Adipocyte (in vitro differentiated cells): Measurements from ENCODE around the gene TMX2.
A peak's percentile ranks its signal among the peaks of the same experiment; 100 is the strongest.

ENCODE experiments used
- DNase-seq: peaks from one replicate; pipeline ENCODE4 v3.0.0-alpha.2; 2015; ENCODE audit warnings: low read depth
- H3K27me3 ChIP-seq: replicated peaks from 2 replicates; pipeline ENCODE4 v1.7.0; 2013; ENCODE audit warnings: mild to moderate bottlenecking, low read length, moderate library complexity; ENCODE audit not compliant: control insufficient read depth, insufficient read depth
- H3K36me3 ChIP-seq: 2 replicates; pipeline ENCODE4 v1.7.0; 2013; ENCODE audit warnings: low read length, mild to moderate bottlenecking, moderate library complexity; ENCODE audit not compliant: control insufficient read depth, insufficient read depth, severe bottlenecking
- H3K4me1 ChIP-seq: 2 replicates; pipeline ENCODE4 v1.7.0; 2013; ENCODE audit warnings: mild to moderate bottlenecking, low read length, moderate library complexity; ENCODE audit not compliant: control insufficient read depth, insufficient read depth
- H3K4me3 ChIP-seq: 2 replicates; pipeline ENCODE4 v1.7.0; 2013; ENCODE audit warnings: mild to moderate bottlenecking, low read length, moderate library complexity
- H3K9ac ChIP-seq: 2 replicates; pipeline ENCODE4 v1.7.0; 2013; ENCODE audit warnings: mild to moderate bottlenecking, low read length, moderate library complexity
- H3K9me3 ChIP-seq: 2 replicates; pipeline ENCODE4 v1.7.0; 2013; ENCODE audit warnings: mild to moderate bottlenecking, low read length, moderate library complexity; ENCODE audit not compliant: control insufficient read depth

TMX2 gene

GRCh38 chr11:57771365-57771764, 59.0 kb downstream of the TMX2 start:
- DNase-seq, result no peak
- no peaks in the 10 kb centered on the region for H3K36me3 ChIP-seq
- no peaks in the 10 kb centered on the region for H3K9me3 ChIP-seq
- H3K4me3 ChIP-seq, result no peak overlapping the region
- no peaks in the 10 kb centered on the region for H3K27me3 ChIP-seq
- peaks cover 11% of the 10 kb centered on the region for H3K4me1 ChIP-seq
- no peak overlapping the region for H3K9ac ChIP-seq

GRCh38 chr11:57772562-57772961, 60.2 kb downstream of the TMX2 start:
- H3K9ac ChIP-seq, result no peak overlapping the region
- no peak overlapping the region for H3K4me3 ChIP-seq
- H3K4me1 ChIP-seq, result peaks cover 23% of the 10 kb centered on the region
- H3K9me3 ChIP-seq, result no peaks in the 10 kb centered on the region
- no peaks in the 10 kb centered on the region for H3K27me3 ChIP-seq
- H3K36me3 ChIP-seq, result no peaks in the 10 kb centered on the region
- peak; percentile 33 for DNase-seq

- H3K27me3 ChIP-seq, result no peaks in the 10 kb centered on the region
- no peaks in the 10 kb centered on the region for H3K36me3 ChIP-seq
- DNase-seq, result no peak
- H3K9me3 ChIP-seq, result no peaks in the 10 kb centered on the region
- no peak overlapping the region for H3K9ac ChIP-seq
- peaks cover 29% of the 10 kb centered on the region for H3K4me1 ChIP-seq
- H3K4me3 ChIP-seq, result no peak overlapping the region
These were observed 60.7 kb downstream of the TMX2 start for GRCh38 chr11:57773026-57773598.

GRCh38 chr11:57775491-57775890, 63.1 kb downstream of the TMX2 start:
- H3K9ac ChIP-seq, result no peak overlapping the region
- H3K27me3 ChIP-seq, result no peaks in the 10 kb centered on the region
- H3K4me3 ChIP-seq, result peak overlapping the region; percentile 39
- H3K9me3 ChIP-seq, result no peaks in the 10 kb centered on the region
- H3K4me1 ChIP-seq, result peaks cover 46% of the 10 kb centered on the region
- H3K36me3 ChIP-seq, result no peaks in the 10 kb centered on the region
- no peak for DNase-seq

GRCh38 chr11:57776031-57776521, 63.7 kb downstream of the TMX2 start:
- Histone ChIP-seq H3K4me1 (peaks cover 46% of the 10 kb centered on the region), H3K9me3 (no peaks in the 10 kb centered on the region), H3K9ac (no peak overlapping the region), H3K27me3 (no peaks in the 10 kb centered on the region), H3K4me3 (peak overlapping the region; percentile 39), H3K36me3 (no peaks in the 10 kb centered on the region)
- DNase-seq, result peak; percentile 53

GRCh38 chr11:57776577-57777210, 64.3 kb downstream of the TMX2 start:
- no peaks in the 10 kb centered on the region for H3K27me3 ChIP-seq
- no peaks in the 10 kb centered on the region for H3K9me3 ChIP-seq
- H3K9ac ChIP-seq, result no peak overlapping the region
- no peak for DNase-seq
- peaks cover 50% of the 10 kb centered on the region for H3K4me1 ChIP-seq
- H3K4me3 ChIP-seq, result no peak overlapping the region
- H3K36me3 ChIP-seq, result no peaks in the 10 kb centered on the region

GRCh38 chr11:57777969-57778317, 65.5 kb downstream of the TMX2 start:
- Histone ChIP-seq H3K36me3 (no peaks in the 10 kb centered on the region), H3K4me3 (peak overlapping the region; percentile 67), H3K27me3 (no peaks in the 10 kb centered on the region), H3K9me3 (no peaks in the 10 kb centered on the region), H3K9ac (peak overlapping the region; percentile 66), H3K4me1 (peaks cover 50% of the 10 kb centered on the region)
- no peak for DNase-seq

GRCh38 chr11:57778318-57779037, 66.1 kb downstream of the TMX2 start:
- Histone ChIP-seq H3K9me3 (no peaks in the 10 kb centered on the region), H3K4me3 (peak overlapping the region; percentile 67), H3K9ac (peak overlapping the region; percentile 66), H3K27me3 (no peaks in the 10 kb centered on the region), H3K36me3 (no peaks in the 10 kb centered on the region), H3K4me1 (peaks cover 50% of the 10 kb centered on the region)
- DNase-seq, result peak; percentile 94

GRCh38 chr11:57779276-57779675, 66.9 kb downstream of the TMX2 start:
- peak; percentile 83 for DNase-seq
- Histone ChIP-seq H3K9ac (peak overlapping the region; percentile 66), H3K4me1 (peaks cover 50% of the 10 kb centered on the region), H3K9me3 (no peaks in the 10 kb centered on the region), H3K27me3 (no peaks in the 10 kb centered on the region), H3K4me3 (peak overlapping the region; percentile 67), H3K36me3 (no peaks in the 10 kb centered on the region)

GRCh38 chr11:57781529-57781943, 69.1 kb downstream of the TMX2 start:
- Histone ChIP-seq H3K9me3 (no peaks in the 10 kb centered on the region), H3K4me3 (no peak overlapping the region), H3K9ac (no peak overlapping the region), H3K4me1 (peaks cover 38% of the 10 kb centered on the region), H3K36me3 (no peaks in the 10 kb centered on the region), H3K27me3 (no peaks in the 10 kb centered on the region)
- no peak for DNase-seq

- Histone ChIP-seq H3K27me3 (no peaks in the 10 kb centered on the region), H3K9ac (no peak overlapping the region), H3K4me1 (peaks cover 32% of the 10 kb centered on the region), H3K36me3 (no peaks in the 10 kb centered on the region), H3K9me3 (no peaks in the 10 kb centered on the region), H3K4me3 (no peak overlapping the region)
- DNase-seq, result no peak
These were observed 72.7 kb downstream of the TMX2 start for GRCh38 chr11:57785072-57785471.
